Peyer's patch (tissue), 4 donors: Measurements from ENCODE around the gene ATP8A1. TPM values are rescaled to one million over a fixed set of nuclear protein-coding genes. Genes with fewer than 3 reads are reported as not detected.

ENCODE experiments used
- DNase-seq, 3 donors: peaks; one replicate each; pipeline ENCODE4 v3.0.0-alpha.2; 2017 to 2019
- H3K27ac ChIP-seq, 4 donors: fragments of 200-600 bp; sonication (generic); one replicate each; pipeline ENCODE4 v1.5.1; 2016 to 2019
- H3K27me3 ChIP-seq, 2 donors: fragments of 200-600 bp; sonication (generic); one replicate each; pipeline ENCODE4 v1.5.1; 2019
- H3K36me3 ChIP-seq, 3 donors: fragments of 200-600 bp; sonication (generic); one replicate each; pipeline ENCODE4 v1.5.1; 2016 to 2019
- H3K4me1 ChIP-seq, 4 donors: fragments of 200-600 bp; sonication (generic); one replicate each; pipeline ENCODE4 v1.5.1; 2016 to 2019
- H3K4me3 ChIP-seq, 4 donors: fragments of 200-600 bp; sonication (generic); 1 replicate in 3 of 4; 2 replicates in 1 of 4; pipeline ENCODE4 v1.5.1; 2016 to 2019; ENCODE audit warnings: mild to moderate bottlenecking in 1 of 4
- H3K9me3 ChIP-seq, 4 donors: fragments of 200-600 bp; sonication (generic); one replicate each; pipeline ENCODE4 v1.5.1; 2016 to 2019; ENCODE audit warnings: mild to moderate bottlenecking in 1 of 4
- POLR2A ChIP-seq, 2 donors: fragments of 450-650 bp; IDR thresholded peaks; one replicate each; pipeline ENCODE4 v1.5.1; 2017; ENCODE audit warnings: antibody characterized with exemption in 2 of 2, mild to moderate bottlenecking in 2 of 2, moderate library complexity in 2 of 2
- total RNA-seq, 4 donors: library from RNA; depleted of rRNA; stranded (reverse); fragments of >200 nt; gene quantifications; one replicate each; pipeline ENCODE4 v1.1.0, GENCODE V29; 2016
- TF ChIP-seq, protein P1 (sequence below), 6 experiments: fragments of 450-650 bp in 4 of 6; fragments of 200-600 bp in 2 of 6; sonication (generic) in 1 of 6; IDR thresholded peaks; one replicate each; pipeline ENCODE4 v1.5.1; 2017 to 2019; ENCODE audit warnings: antibody characterized with exemption in 6 of 6, mild to moderate bottlenecking in 3 of 6, moderate library complexity in 1 of 6

ATP8A1 gene
- total RNA-seq, 4 donors from 2014 or later: 71.0 to 172 (median 158) TPM

DNA sequence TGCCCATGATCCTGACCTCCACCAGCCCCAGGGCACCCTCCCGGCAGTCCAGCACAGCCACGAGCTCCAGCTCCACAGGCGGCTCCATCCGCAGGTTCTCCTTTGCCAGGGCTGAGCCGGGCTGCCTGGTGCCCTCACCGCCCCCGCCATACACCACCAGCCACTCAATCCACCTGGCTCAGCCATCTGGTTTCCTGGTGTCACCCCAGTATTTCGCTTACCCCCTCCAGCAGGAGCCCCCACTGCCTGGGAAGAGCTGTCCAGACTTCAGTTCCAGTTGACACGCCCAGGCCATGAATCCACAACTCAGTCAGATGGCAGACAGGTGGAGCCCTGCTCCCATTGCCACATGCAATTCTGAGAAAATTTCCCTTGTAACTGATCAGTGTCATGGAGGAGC is 255.7 kb downstream of the ATP8A1 start:
- no peaks in the 10 kb centered on the region for H3K9me3 ChIP-seq
- no peak for TF ChIP-seq POLR2A (IDR thresholded peaks at IDR 0.05)
- TF ChIP-seq, protein P1, sequence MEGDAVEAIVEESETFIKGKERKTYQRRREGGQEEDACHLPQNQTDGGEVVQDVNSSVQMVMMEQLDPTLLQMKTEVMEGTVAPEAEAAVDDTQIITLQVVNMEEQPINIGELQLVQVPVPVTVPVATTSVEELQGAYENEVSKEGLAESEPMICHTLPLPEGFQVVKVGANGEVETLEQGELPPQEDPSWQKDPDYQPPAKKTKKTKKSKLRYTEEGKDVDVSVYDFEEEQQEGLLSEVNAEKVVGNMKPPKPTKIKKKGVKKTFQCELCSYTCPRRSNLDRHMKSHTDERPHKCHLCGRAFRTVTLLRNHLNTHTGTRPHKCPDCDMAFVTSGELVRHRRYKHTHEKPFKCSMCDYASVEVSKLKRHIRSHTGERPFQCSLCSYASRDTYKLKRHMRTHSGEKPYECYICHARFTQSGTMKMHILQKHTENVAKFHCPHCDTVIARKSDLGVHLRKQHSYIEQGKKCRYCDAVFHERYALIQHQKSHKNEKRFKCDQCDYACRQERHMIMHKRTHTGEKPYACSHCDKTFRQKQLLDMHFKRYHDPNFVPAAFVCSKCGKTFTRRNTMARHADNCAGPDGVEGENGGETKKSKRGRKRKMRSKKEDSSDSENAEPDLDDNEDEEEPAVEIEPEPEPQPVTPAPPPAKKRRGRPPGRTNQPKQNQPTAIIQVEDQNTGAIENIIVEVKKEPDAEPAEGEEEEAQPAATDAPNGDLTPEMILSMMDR (IDR thresholded peaks at IDR 0.05): peak in 2 of 6 experiments; percentile 17 to 31
- H3K36me3 ChIP-seq: no peaks in the 10 kb centered on the region
- no peak overlapping the region for H3K4me3 ChIP-seq
- H3K27ac ChIP-seq: peak overlapping the region in 1 of 4 donors; percentile 21
- no peak for DNase-seq
- peaks cover 0 to 29% (median 11%) of the 10 kb centered on the region in 4 donors for H3K4me1 ChIP-seq
- H3K27me3 ChIP-seq: peaks cover 0 to 18% of the 10 kb centered on the region in 2 donors

DNA sequence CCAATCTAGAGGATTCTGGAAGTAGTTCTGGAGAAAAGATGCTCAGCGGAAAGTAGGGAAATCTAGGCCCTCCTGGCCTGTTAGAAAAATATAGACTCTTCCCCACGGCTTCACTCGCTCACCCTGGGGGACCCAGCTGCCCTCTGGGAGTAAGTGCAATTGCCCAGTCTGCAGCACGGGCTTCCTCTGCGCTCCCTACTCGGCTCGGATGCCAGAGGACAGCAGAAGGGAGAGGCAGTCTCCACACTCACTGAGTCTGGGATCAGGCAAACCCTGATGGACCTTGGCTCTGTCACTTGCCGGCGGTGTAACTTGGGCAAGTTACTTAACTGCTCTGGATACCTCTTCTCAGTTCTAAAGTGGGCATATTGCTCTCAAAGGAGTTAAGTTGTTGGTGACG is 257.5 kb downstream of the ATP8A1 start:
- peak overlapping the region in 1 of 4 donors; percentile 9 for H3K27ac ChIP-seq
- no peaks in the 10 kb centered on the region for H3K9me3 ChIP-seq
- H3K27me3 ChIP-seq: peaks cover 0 to 18% of the 10 kb centered on the region in 2 donors
- peaks cover 0 to 29% (median 11%) of the 10 kb centered on the region in 4 donors for H3K4me1 ChIP-seq
- H3K4me3 ChIP-seq: peak overlapping the region in 3 of 4 donors; percentile 33 to 57 (median 49)
- no peak for TF ChIP-seq POLR2A (IDR thresholded peaks at IDR 0.05)
- TF ChIP-seq, protein P1 (IDR thresholded peaks at IDR 0.05): no peak
- DNase-seq: no peak
- no peaks in the 10 kb centered on the region for H3K36me3 ChIP-seq

DNA sequence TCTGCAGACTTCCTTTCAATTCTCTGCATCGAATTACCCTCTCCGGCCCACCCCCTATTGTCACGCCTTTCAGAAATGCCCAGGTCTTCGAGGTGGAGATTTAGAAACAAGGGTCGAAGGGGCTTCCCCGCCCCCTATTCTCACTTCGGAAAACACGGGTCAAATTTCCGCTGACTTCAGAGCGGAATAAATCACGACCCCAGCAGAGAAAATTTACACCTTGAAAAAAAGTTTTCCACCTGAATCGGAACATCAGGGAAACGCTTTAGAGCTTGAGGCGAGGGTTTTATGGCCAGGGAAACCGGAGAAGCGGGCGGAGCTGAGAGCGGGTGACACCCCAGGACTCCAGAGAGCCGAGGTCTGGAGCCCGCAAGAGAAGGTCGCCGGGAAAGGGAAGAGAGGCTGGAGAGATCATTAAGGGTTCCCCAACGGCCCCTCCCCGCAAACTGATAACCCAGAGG is 258.0 kb downstream of the ATP8A1 start:
- TF ChIP-seq, protein P1 (IDR thresholded peaks at IDR 0.05): no peak
- no peak for TF ChIP-seq POLR2A (IDR thresholded peaks at IDR 0.05)
- no peaks in the 10 kb centered on the region for H3K36me3 ChIP-seq
- H3K9me3 ChIP-seq: no peaks in the 10 kb centered on the region
- H3K27ac ChIP-seq: no peak overlapping the region
- H3K4me3 ChIP-seq: peak overlapping the region; percentile 33 to 57 (median 52)
- H3K27me3 ChIP-seq: peaks cover 0 to 18% of the 10 kb centered on the region in 2 donors
- no peak for DNase-seq
- H3K4me1 ChIP-seq: peaks cover 0 to 29% (median 11%) of the 10 kb centered on the region in 4 donors

DNA sequence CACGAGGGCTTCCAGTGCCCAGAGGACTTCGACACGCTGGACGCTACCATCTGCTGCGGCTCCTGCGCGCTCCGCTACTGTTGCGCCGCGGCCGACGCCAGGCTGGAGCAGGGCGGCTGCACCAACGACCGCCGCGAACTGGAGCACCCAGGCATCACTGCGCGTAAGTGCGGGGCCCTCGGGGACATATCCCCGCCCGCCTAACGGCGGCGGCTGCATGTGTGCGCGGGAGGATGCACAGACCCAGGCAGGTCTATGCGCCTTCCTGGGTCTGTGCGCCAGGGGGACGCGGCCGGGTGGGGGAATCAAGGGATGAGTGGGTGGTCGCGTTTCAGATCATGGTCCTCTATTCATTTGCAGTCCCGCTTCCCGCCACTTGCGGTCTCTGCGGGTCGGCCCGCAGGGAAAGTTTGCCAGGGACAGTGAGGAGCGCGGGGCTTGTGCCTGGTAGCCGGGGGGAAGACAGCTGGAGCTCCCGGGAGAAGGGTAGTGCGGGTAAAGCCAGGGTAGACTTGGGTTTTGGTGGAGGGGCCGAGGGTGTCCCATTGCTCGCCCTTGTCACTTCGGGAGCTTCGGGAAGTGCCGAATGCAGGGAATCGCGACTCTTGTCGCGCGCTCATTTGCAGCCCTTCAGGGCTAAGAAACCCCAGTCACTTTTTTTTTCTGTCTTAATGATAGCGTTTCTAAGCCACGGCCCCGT is 258.6 kb downstream of the ATP8A1 start:
- Histone ChIP-seq H3K4me3 (peak overlapping the region; percentile 33 to 57 (median 52)), H3K27ac (peak overlapping the region in 2 of 4 donors; percentile 21 to 66), H3K9me3 (no peaks in the 10 kb centered on the region), H3K36me3 (no peaks in the 10 kb centered on the region), H3K4me1 (peaks cover 0 to 29% (median 11%) of the 10 kb centered on the region in 4 donors), H3K27me3 (peaks cover 0 to 18% of the 10 kb centered on the region in 2 donors)
- peak in 1 of 3 donors; percentile 53 for DNase-seq
- no peak for TF ChIP-seq POLR2A (IDR thresholded peaks at IDR 0.05)
- TF ChIP-seq, protein P1 (IDR thresholded peaks at IDR 0.05): no peak

DNA sequence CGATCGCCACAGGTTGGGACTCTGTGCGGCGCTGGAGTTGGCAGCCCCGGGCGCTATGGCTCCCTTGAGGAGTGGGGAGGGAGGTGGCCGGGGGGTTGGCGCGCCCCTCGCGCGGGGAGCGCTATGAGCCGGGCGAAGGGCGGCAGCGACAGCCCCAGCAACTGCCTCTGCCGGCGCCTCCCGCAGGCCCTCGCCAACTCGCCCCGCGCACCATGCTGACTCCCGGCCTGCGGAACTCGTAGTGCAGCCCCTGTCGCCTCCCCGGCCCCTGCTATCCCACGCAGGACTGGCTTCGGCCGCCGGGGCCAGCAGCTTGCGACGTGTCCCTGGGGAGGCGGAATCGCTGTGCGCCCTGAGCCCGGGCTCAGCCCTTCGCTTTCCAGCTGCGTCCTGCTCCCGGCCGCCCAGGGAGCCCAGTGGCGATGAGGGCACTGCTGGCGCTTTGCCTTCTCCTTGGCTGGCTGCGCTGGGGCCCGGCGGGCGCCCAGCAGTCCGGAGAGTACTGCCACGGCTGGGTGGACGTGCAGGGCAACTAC is 259.2 kb downstream of the ATP8A1 start:
- DNase-seq: no peak

More for the DNA sequence above, 259.2 kb downstream of the ATP8A1 start:
- no peaks in the 10 kb centered on the region for H3K36me3 ChIP-seq
- TF ChIP-seq, protein P1 (IDR thresholded peaks at IDR 0.05): no peak
- TF ChIP-seq POLR2A (IDR thresholded peaks at IDR 0.05): no peak
- peak overlapping the region; percentile 21 to 66 (median 34) for H3K27ac ChIP-seq
- H3K4me3 ChIP-seq: peak overlapping the region; percentile 33 to 57 (median 52)
- no peaks in the 10 kb centered on the region for H3K9me3 ChIP-seq
- peaks cover 0 to 18% of the 10 kb centered on the region in 2 donors for H3K27me3 ChIP-seq
- H3K4me1 ChIP-seq: peaks cover 0 to 29% (median 11%) of the 10 kb centered on the region in 4 donors
